GM18858 (cell line): ENCODE measurements around the gene HOXB6.

Experiments
- ATAC-seq: cut with Tn5 transposase; IDR thresholded peaks from one replicate; pipeline ENCODE4 v1.9.1; 2021; ENCODE audit not compliant: unreplicated experiment

Gene HOXB6

DNA sequence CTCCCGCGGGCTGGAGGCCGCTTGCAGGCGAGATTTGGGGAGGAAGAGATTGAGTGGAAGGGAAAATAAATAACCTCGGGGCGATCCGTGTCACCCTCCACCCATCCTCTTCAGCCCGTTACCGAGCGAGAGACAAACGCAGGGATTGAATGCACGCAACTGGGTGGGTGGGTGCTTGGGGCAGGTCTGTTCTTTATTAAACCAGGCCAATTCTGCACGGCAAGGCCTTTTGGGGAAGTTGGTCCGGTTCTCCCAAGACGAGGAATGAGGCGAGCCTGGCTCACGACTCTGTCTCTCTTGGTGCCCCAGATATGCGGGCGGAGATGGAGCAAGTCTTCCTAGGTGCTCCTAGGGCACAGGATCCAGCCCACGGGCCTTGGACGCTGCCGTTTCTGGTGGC is 6.4 kb upstream of the HOXB6 start:
- ATAC-seq, result no peak

DNA sequence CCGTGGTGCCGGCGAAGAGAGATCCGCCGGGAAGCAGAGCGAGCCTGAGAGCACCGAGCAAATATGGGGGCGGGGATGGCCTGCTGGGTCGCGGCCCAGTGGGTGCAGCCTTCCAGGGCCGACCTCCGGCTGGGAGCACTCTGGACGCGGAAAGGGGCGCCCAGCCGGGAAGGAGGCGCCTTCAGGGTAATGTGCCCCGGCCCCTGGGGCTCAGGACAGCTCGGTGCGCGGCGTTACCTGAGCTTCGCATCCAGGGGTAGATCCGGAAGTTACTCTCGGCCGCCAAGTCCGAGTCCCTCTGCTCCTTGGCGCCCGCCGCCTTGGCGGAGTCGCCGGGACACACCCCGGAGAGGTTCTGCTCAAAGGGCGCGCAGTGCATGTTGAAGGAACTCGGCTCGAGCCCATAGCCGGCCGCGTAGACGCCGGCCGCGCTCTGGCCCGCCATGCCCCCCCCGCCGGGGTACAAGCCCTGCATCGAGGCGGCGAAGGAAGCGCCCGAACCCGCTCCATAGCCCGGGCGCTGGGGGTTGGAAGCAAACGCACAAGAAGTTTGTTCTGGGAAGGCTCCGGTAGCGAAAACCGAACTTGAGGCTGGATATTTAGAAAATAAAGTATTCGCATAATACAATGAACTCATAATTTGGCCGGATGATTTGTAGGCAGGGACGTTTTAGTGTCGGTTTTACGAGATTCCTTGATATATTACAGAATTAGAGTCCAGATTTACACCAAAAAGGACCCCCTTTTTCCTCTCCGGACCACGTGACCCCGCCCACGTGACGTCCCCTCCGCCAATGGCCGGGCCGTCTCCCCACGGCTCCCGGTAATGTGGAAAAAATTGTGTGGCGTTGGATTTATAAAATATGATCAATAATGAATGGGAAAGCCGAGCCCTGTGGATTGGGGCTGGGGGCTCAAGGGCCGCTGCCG is 5.8 kb upstream of the HOXB6 start, which contains the start of gene HOXB7:
HOXB7 (minus strand) TSS at position 736 of the 930 bp plus-strand sequence; CDS start at position 637, 99 bp downstream.
- no peak for ATAC-seq

DNA sequence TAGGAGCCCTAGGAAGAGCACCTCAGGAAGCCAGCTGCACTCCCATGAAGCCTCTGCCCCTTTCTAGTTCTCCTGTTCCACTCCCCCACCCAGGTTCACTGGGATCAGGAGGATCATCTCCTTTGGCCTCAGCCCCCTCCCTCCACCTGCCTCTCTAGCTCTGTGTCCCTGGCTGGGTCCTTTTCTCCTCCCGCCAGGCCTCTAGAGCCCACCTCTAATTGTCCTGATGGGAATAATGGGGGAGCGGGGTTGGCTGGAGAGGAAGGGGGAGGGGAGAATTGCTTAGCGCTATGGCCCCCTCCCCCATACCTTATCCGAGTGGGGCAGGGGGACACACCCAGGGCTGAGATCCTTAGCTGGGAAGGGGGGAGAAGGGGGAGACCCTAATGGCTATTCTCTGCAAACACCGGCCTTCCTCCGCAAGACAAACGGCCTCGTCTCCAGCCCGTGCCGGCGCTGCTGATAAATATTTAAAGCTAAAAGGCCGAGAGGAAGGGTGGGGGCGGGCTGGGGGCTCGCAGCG is 5.0 kb upstream of the HOXB6 start:
- no peak for ATAC-seq

DNA sequence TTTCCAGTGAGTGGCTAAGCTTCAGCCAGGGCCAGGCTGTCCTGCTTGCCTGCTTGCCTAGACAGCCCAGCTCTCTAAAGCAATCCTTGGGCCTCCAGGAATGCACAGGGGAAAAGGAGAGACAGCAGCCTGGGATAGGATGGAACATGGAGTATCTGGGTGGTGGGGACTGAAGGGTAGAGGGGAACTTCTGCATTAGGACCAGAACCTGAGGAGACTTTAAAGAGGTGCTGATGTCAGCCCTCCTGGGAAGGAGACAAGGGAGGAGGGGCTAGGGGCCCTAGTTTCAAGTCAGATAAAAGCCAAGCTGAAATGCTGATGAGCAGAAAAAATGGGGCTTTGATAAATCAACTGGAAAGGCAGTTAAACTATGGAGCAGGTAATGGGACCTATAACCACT is 4.2 kb upstream of the HOXB6 start:
- no peak for ATAC-seq

DNA sequence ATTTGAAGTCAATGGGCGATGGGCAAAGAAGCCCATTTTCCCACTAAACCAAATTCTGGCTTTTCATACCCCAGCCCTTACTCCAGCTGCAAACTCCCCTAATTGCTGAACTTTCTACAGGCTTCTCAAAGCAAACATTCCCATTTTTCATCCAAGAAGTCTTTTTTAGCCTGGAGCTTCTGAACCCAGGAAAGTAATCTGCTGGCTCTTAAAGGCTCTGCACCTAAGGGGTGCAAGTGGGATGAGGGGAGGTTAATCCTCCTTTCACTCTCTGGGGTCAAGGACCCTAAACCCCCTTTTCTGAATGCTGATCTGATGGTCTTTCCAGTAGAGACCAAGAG is 3.7 kb upstream of the HOXB6 start:
- ATAC-seq, result no peak

DNA sequence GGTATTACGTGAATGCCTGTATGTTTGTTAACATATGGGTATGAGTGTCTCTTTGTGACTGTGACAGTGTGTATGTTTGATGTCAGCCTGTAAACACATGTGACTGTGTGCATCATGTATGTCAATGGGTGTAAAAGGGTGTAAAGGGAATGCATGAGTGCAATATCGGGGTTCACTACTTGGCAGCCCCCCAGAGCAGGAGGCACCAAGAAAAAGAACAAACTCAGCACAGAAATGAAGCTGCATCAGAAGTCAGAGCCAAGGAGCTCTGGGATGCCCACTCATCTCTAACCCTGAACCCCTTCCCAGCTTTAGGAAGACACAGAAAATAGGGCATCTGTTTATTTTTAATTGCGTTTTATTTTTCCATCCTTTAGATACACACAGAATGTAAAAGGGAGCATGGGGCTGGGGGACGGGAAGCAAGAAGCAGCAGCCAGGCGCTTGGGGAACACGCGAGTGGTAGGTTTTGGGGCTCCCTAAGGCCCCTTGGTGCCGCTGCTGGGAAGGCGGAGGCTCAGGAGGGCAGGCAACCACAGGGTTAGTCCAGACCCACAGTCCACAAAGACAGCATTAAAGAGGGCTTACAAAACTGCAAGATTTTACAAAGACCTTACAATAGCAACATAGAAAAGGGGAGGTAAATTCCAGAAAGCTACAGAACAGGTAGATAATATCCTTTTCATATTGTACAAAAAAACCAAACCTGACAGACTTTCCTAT is 2.3 kb upstream of the HOXB6 start:
- ATAC-seq, result no peak

DNA sequence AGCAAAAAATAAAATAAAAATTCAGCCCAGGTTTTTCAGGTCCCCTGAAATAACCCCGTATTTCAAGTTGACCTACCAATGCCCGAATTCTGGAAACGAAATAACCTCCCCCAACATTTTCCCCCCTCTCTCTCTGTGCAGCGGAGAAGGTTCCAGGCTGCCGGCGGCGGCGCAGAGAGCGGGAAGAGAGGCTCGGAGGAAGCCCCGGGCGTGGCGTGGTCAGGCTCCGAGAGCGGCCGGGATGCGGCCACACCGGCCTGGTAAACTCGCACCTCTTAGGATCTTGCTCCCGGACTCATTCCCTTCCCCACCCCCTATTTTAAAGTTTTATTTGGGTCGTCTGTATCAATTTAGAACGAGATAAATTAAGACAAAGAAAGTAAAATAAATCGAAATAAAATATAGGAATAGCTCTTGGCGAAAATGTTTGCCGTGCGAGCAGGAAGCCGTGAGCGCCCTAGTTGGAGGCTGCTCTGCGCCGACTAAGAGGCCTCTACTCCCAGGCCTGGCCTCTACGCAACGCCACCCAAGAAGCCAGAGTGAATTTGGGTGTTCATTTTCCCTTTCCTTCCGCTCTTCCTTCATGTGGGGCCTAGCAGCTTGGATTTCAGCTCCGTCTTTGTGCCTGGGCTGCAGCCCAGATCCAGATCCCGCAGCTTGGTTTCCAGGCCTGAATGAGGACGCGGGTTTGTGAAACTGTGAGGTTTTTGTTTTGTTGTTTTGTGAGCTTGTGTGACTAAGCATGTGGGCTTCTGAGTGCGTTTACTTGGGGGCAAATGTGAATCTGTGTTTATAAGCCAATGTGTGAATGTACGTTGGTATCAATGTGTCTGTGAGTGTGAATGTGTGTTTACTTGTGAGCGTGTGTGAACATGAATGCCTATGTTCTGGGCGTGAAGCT is 1.5 kb upstream of the HOXB6 start:
- ATAC-seq, result no peak

DNA sequence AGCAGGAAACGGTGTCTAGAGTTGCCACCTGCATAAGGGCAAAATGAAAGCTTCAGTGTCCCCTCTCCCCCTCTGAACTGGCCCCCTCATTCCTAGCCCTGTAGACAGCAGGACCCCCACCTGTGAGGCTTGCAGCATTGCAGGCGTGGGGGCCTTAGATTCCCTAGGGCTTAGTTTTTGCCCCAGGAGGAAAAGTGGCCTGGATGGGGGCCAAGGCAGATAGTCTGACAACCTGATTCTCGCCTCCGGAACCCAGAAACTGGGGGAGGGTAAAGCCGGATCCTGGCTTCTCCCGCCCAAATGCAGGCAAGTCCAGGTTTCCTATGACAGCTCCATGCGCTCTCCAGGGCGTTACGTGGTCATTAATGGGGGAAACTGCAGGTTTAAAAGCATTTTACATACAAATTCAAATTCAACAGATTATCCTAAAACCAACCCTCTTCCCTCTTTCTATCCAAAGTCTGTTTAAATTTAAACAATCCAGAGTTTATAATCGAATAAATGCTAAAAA is 678 bp upstream of the HOXB6 start:
- no peak for ATAC-seq

DNA sequence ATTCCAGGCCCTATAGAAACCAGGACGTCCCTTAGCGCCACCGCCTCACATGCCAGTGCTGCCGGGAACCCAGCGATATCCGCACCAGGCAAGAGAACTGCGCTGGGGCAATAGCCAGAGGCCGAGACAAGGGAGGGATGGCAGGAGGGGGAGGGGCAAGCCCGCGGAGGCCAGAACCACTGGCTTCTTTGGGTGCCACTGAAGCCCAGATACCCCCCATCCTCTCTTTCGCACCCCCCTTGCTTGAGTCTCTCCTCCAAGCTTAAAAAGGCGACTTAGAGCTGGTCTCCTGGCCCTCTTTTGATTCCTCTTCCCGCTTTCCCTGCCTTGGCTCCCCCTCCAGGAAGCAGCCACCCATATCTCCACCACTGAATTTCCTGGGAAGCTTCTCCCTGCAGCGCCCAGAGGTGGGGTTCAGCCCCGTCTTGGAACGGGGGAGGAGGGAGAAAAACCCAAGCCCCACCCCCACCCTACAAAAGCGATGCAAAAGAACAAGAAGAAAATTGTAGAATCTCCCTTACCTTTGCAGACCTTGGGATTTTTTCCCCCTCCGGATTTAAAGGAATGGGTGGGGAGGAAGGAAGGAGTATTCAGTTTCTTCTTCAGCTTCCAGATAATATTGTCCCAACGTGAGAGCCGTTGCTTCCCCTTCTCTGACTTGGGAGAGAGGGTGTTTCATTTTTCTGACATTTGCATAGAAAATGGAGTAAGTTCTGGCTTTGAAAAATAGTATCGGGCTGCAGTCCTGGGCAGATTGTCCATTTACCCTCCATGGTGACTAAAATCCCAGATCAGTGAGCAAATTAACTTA is 622 bp downstream of the HOXB6 start:
- no peak for ATAC-seq

DNA sequence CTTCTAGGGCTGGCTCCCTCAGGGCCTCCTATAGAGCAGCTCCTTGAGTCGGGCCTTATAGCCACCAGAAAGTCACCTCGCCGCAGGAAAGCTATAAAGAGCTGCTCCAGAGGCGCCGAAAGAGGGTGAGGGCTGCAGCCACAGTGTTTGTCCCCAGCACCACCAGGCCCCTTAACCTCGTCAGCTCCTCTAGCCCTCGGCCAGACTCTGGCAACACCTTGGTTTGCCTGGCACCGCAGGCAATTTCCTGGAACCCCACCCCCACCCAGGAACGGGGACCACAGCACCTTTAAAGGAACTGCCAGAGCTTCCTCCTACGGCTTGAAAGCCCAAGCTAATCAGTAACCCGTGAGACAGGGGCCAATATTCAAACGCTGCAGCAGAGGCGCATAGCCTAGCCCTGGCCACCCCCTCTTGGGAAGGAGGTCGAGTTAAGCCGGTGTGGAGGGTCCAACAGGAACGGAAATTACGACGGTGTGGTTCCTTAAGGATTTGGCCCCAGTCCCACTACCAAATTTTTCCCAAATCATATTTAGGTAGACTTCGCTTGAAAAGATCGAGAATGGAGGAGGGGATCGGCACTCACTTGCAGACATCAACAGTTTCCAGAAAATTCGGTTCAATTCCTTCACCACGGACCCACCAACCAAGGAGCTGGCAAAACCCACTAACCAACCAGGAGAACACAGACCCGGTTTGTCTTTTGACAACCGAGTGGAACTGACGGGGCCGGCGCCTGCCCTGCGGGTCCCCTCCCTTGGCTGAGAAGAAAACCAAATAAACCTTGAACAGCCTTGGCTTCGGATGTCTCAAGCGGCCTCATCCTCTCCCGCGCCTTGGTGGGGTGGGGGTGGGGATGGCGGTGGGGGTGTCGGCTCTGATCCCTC is 3.0 kb downstream of the HOXB6 start:
- ATAC-seq, result no peak

DNA sequence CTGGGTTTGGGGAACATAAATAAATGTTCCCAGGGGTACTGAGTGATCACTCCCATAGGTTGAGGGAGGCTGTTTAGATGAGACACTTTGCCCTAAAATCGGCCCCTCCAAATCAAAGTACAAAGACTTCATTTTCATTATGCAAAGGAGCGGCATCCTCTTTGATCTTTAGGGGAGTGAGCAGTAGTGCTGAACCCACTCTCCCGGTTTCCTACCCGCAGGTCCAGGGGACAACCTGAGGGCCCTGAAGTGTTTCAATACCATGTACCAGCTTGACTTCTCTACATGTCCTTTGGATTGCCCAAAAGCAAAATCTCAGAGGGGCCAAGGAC is 3.6 kb downstream of the HOXB6 start:
- ATAC-seq, result no peak

DNA sequence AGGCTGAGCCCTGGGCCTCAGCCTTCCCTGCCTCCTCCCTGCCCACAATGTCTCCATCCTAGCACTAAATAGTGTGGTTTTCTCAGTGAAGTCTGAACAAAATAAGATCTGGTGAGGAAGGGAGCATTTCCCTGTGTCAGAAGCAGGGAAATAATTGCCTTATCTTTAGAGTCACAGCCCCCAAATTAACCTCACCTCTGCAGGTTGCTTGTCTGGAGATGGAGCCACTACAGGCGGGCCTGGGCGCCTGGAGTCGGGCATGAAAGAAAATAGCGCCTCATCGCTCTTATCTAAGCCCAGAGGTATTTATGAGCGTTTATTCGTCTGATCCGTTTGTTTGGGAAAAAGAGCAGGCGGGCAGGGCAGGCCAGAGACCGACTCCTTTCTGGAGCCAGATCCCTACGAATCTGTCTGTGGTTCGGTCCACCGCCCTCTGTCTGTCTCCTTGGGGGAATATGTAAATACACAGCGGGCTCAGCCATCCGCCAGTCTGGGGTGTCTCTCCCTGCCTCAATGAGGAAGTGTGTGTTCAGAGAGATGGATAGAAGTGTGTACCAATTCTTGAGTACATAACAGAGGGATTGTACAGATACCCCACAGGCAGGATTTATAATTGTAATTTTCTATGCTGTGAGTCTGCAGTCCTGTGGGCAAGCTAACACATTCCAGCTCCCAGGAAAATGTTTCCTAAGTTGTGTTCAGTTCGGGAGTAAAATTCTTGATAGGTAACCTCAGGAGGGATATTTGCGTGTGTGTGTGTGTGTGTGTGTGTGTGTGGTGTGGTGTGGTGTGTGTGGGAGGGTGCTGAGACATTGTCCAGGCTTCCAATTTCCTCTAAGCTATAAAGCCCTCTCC is 4.3 kb downstream of the HOXB6 start:
- ATAC-seq, result no peak

DNA sequence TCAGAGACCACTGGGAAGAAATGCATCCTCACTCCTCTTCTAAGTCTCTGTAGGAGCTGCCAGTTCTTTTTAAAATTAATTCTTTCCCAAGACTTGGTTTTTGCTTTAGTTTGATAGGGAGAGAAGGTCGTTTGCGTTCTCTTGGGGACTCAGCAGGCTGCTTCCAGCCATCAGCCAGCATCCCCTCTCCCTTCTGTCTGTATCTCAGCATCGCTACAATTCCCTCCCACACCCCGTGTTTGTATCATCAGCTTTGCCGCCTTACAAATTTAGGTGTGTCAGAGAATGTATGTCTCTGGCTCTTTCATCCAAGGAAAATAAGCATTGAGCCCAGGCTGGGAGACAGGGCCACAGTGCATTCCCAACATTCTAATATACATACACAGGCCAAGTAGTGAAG is 5.4 kb downstream of the HOXB6 start:
- no peak for ATAC-seq

DNA sequence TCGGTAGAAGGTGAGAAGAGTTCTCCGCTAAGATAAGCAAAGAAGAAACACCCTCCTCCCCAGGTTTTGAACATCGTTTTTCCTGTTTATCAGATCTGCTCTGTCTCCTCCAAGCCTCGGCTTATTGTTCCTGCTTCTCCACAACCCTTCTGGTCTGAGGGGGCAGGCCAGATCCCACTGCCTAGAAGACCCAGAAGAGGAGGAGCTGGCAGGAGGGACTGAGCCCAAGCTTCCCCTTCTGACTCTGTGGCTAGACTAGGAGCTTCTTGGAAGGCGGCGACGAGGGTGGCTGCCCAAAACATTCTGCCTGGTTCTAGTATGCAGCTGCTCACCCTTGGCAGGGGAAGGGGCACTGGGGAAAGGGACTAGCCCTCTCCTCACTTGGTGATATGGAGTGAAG is 6.0 kb downstream of the HOXB6 start:
- ATAC-seq, result no peak

DNA sequence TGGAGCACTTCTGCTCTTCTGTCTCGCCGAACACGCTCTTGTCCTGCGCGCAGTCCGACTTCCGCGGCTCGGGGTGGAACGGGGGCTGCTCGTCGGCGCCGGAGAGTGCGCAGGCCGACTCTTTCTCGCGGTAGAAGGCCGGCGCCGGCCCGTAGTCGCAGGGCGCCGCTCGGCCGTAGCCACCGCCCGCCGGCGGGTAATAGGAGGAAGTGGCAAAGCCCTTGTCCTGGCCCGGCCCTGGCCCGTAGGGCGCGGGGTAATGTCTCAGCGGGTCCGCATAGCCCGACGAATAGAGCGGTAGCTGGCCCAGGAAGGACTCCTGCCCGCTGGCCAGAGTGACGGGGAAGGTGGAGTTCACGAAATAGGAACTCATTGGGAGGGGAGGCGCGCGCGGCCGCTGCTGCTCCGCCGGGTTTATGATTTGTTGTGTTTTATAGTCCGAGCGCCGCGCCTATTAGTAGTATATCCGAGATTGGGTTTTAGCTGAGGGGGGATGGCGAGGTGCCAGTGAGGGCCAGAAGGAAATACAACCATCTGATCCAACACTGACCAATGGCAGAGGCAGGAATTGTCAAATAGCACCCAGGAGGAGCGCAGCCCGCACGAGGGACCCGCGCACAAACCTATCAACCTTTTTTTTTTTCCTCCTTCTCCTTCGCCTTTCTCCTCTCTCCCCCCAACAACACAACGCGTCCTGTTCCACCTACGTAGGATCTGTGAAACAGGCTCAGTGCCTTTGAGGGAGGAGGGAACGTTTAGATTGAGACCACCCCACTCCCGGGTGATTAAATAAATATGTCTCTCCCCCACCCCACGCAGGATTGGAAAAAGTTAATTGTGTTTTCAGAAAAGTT is 6.8 kb downstream of the HOXB6 start:
- no peak for ATAC-seq

DNA sequence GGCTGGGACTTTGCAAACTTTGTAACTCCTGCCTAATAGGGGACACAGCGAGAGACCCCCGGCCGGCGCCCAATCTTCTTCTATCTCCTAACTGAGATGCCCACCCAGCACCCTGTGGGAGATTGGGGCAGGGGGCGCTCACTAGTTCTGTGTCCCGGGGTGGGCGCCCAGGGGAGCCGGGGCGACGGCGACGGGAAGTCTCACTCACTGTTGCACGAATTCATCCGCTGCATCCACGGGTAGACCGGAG is 7.3 kb downstream of the HOXB6 start:
- ATAC-seq, result no peak

DNA sequence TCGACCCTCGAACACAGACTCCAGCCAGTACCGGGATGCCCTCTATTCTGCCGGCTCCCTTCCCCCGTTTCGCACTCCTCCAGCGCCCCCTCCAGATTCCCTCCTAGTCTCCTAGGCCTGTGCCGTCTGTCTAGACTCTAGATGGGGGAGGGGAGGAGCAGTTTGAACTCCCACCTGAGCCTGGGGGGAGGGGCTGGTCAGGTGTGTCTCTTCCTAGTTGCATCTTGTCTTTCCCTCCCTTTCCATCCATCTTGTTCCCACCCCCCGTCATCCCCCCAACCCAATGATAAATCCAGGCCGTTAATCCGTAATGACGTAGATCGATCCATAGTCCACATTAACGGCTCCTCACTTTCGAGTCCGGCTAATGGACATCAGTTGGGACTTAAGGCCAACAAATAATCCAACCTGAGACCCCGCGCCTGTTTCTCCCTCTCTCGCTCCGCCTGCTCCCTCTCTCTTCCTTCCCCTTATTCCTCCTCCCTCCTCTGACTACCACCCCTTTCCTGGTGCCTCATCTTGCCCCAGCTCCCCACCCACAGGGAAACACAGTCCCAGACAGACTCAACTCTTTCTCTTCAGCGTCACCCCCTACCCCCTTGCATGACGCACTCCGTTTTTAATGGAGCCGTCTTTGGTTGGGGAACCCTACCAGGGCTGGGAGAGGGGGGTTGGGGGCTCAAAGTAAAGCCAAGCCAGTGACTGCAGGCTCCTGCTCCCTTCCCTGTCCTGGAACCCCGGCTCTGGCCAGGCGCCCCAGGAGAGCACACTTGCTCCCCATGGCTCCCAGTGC is 7.9 kb downstream of the HOXB6 start:
- no peak for ATAC-seq
